NCI-H774 (cell line): ENCODE results near the gene KCNJ4.

Source experiments
- DNase-seq: peaks from one replicate; lab custom pipeline; 2025; lab: John Stamatoyannopoulos, UW

Gene KCNJ4

DNA sequence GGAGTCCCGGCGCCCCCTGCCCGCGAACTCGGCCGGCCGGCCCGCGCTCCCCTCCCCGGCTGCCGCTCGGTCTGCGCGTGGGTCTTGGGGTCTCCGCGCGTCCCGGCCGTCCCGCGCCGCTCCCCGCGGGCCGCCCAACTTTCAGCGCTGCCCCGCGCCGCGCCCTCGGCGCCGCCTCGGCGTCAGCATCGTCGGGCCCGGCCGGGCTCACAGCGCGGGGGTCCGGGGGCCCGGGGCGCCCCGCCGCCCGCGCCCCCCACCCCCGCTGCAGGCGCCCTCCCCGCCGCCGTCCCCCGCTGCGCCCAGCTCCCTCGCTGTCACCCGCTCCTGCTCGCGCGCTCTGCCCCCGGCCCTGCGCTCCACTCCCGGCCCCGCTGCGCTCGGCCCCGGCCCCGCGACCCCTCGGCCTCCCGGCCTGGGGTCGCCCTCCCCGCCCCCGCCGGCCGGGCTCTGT lies at the start of gene KCNJ4:
KCNJ4 (minus strand) TSS at position 124 of the 454 bp plus-strand sequence. CDS start 27,067 bp downstream, outside the sequence.
- no peak for DNase-seq

DNA sequence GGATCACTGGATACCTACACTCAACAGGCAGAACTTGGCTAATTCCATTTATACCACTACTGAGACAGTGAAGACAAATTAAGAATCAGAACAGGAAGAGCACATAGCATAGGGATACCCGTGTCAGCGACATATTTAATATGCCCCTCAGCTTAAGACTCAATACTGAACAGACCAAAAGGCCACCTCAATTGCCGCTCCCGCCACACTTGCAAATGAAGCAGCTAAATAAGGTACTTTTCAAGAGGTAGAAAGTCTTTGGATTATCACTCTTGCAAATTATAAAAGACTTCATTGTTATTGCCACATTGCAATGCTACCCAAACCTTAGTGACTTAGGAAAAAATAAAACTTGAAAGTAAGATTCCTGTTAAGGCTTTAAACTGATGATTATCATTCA lies 48.0 kb upstream of the KCNJ4 start:
- no peak for DNase-seq

DNA sequence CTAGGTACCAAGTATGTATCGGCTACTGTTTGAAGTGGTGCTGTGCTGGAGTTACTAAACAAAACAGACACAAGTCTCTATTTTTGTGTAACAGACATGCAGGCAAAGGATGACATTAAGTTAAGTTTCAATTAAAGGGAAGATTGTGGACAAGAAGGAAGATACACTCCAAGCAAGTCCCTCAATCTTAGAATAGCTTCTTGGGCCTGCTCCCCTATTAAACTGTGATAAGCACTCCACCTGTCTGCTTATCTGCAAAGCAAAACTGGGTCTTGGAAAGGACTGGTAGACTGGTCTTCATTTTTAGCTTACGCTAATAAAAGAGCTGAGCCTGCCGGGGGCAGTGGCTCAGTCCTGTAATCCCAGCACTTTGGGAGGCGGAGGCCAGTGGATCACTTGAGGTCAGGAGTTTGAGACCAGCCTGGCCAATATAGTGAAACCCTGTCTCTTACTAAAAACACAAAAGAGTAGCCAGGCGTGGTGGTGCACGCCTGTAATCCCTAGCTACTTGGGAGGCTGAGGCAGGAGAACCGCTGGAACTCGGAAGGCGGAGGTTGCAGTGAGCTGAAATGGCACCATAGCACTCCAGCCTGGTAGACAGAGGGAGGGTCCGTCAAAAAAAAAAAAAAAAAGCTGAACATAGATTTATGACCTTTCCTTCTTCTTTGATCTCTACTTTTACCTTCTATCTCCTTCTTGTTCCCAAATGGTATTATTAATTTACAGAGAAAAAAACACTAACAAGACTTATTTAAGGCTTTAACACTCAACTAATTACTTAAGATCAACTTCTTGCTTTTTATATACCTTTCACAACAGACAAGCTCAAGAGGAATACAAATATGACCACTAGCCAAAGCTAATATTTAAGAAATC lies 47.0 kb upstream of the KCNJ4 start:
- no peak for DNase-seq

DNA sequence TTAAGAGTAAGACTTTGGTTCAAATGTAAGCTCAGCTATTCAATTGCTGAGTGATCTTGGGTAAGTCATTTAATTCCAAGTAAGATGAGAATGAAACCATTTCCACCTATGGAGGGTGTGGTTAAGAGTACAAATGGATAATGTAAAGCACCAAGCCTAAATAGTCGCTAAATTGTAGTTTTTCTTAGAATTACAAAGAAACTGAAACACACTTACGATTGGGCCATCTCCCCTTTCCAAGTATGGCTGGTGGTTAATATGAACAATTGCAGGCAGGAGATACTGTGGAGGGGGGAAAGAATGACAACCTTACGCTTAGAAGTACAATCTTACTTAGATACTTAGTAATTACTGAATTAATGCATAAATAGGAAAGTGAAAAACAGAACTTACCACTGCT lies 42.9 kb upstream of the KCNJ4 start:
- DNase-seq = no peak

DNA sequence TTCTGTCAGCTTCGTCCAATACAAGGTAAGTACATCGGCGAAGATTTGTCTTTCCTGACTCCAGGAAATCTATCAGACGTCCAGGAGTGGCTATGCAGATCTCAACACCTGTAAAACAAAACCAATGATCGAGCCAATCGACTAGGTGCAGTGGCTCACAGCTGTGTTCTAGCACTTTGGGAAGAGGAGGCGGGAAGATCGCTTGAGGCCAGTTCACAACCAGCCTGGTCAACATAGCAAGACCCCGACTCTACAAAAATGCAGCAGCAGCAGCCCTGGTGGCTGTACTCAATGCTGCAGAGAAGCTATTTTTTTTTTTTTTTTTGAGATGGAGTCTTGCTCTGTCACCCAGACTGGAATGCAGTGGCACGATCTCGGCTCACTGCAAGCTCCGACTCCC lies 39.9 kb upstream of the KCNJ4 start:
- DNase-seq = no peak

DNA sequence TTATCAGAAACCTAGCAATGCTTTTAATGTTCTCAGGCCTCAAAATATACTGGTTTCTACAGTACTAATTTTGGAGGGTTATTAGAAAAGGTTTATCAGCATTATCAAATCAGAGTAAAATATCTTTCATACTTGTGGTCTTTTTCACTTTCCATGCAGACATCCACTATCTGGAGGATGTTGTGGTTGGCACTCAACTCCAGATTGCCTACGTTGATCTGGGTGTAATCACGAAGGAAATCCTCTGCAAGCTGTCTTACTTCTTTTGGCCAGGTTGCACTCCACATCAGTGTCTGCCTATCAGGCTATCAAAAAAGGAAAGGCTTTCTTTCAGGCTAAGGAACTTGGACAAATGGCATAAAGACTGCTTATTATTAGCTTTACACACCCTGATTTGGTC lies 39.5 kb upstream of the KCNJ4 start:
- no peak for DNase-seq

DNA sequence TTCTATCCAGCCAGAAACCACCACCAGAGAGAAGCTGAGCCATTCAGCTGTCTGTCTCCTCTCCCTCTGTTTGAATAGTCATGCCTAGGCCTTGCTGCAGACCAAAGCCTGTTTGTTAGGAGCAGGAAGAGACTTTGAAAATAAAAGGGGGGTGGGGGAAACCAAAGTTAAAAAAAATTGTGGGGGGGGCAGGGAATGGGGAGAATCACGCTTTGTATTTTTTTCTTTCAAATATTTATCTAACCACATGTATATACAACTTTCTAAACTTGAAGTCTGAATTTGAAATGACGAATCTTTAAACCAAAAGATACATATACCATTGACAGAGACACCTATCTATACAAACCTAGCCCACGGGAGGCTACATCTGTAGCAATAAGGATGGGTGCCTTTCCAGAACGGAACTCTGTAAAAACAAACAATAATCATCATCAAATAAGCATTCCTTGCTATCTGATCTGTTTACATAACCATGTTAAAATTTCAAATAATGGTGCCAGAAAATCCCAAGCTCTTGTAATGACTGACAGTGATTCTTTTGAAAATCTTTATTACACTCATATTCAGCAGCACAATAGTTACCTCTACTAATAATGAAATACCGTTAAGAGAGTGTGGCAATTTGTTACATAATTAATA lies 36.8 kb upstream of the KCNJ4 start:
- no peak for DNase-seq

DNA sequence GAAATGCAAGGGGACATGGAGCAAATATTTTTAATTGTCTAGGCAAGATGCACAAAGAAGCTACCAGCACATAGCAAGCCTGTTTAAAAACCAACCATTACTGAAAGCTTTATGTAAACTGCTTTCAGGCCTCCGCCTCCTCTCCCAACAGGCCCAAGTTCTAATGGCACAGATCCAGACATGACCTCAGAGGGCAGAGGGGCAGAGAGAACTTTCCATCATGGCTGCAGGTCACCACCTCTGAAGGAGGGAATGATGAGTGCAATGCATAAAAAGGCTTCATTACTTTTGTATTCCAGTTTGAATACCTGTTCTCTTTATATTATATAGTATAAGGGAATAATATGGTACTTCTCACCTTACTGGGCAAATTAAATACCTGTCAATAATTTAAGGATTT lies 35.9 kb upstream of the KCNJ4 start:
- DNase-seq = no peak

DNA sequence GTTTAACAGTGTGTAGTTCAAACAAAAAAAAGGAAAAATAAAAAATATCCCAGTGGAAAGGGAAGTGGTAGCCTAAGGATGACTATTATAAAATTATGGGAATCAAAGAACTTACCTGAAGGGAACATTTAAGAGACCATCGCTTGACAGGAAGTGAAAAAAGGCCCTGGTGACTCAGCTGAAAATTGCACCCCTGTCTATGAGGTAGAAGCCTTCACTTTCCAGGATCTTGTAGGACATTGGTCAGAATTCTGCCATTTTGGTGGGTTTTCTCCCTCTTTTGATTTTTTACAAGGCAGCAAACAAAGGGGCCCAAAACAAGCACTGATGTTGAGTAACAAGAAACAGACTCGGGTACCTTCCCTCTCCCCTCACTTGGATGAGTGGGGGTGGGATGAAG lies 35.5 kb upstream of the KCNJ4 start:
- DNase-seq = no peak

DNA sequence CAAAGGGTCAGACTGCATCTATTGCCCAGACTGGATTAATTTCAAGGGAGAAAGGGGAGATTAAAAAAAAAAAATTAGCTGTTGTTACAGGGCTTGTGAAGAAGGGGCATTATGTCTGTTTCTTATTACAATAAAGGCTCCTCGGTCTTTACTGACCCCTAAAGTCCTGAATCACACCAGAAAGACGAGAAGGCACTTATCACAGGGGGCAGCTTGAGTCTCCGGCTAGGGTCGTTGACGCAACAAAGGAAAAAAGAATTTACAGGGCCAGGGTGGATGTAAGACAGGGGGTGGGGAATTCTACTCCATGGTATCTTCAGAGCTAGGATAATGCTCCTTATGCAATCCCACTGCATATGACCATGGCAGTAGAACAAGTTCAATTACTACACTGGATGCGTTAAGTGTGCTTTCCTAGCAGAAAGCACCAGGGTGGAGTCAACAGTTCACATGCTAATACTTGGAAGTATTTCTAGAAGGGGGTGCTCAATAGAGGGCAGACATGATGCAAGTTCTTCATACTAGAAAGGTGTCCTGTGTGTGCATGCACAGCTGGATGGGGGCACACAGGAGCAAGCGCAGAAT lies 34.7 kb upstream of the KCNJ4 start:
- DNase-seq = no peak

DNA sequence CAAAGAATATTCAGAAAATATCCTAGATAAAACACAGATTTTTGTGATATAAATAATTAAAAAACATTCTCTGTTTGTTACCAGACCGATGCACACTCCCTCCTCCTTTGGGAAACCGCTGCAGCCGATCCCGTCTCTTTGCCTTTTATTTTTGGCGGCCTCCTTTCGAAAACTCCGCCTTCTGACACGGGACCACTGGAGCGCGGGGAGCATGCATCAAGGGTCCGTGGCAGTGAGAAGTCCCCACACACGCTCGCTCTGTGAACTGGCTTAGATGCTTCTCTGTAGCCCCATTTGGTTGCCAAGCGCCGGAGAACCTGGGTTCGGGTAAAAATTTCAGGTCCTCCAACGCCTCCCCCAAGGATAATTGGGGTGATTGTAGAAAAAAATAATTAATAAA lies 34.1 kb upstream of the KCNJ4 start:
- no peak for DNase-seq

DNA sequence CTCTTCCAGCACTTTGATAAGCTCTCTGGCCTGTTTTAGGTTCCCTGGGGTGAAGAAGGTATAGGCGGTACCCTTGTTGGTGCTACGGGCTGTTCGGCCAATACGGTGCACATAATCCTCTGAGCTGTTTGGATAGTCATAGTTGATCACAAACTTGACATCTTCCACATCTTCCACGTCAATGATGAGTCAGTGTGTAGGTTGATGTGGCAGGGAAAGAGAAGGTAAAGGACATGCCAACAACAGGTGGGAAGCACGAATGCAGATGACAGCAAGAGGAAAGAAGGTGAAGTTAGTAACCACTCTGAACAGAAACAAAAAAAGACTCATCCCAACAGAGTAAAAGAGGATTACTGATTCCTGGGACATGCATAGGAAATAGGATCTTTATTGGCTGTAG lies 32.9 kb upstream of the KCNJ4 start:
- no peak for DNase-seq

DNA sequence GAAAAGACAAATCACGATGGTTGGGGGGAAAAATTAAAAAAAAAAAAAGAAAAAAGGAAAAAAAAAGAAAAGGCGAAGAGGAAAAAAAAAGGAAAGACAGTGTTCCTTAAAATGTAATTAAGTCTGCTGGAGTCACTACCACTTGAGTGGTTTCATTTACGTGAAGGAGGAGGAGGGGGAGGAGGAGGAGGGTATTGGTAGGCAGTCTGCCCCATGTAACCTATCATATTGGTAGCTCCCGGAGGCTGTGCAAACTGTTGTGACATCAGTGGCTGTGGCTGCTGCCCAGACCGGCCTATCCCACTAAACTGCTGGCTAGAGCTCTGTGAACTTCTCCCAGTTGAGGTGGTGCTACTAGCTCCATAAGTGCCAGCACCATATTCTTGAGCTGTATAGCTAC lies 30.8 kb upstream of the KCNJ4 start:
- DNase-seq = no peak

DNA sequence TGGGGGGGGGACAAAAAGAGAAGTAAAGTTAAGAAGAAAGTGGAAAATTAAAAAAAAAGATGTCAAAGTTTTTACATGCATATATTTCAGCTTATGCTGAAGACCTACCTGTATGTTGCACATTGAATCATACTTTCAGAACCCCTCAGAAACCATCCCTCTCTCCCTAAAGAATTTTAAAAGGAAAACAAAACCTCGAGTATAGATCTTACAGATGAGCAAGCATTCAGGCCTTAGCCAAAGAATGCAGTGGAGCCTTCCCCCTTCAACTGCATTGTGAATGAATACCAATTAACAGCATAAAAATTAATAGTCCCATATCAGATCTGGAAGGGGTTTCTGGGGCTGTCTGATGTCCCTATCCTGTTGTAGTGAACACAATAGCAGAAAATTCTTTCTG lies 29.2 kb upstream of the KCNJ4 start:
- no peak for DNase-seq

DNA sequence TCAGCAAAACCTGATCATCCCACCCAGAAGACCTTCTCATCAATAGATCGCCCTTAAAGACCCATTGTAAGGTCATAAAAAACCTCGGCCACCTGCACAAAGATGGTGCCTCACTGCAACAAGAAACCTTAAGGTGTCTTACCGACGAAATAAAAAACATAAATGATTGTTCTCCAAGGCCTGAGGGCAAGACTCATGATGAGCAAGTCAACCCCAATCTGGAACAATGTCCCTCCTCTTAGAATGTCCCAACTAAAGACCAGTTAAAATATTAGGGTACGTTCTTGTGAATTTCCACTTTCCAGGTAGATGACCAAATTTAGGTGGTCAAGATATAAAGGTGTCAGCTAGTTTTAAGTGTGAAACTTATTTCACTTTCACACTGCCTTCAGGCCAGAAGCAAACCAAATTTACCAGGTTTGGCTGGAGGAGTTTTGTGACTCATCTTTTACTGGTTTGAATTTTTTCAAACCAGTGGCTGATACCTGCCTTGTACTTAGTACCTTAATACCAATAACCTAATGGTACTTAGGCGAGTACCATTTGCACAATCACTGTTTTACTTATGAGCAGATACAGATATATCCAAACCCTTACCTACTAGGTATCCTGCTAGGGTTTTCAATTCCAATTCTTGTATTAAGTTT lies 27.8 kb upstream of the KCNJ4 start:
- DNase-seq = no peak

DNA sequence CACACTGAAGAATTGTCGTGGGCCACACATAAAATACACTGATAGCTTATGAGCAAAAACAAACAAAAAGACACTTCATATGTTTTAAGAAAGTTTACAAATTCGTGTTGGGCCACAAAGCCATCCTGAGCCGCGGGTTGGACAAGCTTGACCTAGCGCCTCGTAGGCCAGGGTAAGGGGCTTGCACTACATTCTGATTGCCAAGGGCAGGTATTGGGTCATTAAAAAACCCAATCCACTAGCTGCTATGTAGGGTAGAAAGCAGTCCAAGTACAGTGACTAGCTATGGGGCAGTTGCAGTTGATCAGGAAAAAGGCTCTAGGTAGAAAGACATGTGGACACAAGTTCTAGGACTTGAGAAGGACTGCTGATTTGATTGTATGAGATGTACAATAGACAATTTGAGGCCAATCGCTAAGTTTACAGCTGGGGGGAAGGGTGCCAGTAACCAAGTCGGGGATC lies 26.9 kb upstream of the KCNJ4 start:
- DNase-seq = no peak

DNA sequence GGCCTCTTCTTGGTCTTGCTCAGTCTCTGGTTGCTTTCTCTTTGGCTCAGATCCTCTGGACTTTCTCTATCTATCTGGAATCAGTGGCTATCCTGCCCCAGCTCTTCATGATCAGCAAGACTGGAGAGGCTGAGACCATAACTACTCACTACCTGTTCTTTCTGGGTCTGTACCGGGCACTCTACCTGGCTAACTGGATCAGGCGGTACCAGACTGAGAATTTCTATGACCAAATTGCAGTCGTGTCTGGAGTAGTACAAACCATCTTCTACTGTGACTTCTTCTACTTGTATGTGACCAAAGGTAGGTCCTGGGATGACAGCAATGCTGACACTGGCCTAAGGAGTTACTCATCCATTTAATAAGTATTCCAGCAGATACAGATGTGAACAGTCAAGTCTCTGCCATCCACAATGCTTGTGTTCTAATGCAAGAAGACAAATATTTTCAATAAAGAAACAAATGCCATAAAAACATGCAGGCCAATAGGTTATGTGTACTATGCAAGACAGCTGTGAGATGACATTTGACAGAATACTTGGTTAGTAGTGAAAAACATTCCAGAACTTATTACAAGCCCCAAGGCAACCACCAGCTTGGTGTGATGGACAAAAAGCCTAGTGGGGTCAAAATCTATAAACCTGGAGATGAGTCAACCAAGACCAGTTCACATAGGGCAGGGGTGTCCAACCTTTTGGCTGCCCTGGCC lies 26.3 kb upstream of the KCNJ4 start:
- DNase-seq = no peak

DNA sequence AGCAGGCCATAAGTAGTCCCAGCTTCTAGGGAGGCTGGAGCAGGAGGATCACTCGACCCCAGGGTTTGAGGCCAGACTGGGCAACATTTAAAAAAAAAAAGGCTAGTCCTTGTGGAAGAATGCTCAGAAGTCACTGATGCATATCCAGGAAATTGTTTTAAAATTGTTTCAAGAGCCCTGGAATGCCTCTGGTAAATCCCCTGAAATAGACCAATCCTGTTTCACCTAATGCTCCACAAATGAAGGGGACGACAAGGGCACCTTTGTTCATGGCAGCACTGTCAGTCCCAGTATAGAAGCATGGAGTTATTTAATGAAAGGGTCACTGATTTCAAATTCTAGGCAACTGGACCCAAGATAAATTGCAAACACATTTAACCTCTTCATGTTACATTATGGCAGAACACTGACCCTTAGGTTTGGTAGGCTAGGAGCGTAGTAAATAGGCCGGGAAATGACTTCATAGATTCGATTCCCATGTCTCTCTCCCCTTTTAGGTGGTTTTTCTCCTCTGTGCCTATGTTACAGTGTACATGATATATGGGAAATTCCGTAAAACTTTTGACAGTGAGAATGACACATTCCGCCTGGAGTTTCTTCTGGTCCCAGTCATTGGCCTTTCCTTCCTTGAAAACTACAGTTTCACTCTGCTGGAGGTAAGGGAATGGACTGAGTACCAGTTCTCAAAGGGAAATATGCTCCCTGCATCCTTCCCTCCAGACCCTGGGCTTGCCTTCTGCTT lies 24.3 kb upstream of the KCNJ4 start:
- no peak for DNase-seq

DNA sequence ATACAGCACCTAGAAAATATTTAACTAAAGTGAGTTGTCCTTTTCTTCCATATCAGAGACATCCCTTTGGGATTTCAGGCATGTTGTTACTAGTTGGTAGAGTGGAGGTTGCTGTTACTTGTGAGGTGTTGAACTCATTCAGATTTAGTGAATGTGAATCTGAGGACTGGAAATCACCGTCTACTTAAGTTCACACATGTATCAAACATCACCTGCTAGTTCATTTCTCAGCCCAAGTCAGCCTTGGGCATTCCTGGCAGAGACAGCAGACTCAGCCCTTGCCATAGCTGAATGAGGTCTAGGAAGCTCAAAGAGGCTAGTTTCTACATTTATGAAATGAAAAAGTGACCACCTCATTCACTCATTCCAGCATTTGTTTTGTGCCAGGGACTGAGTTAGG lies 22.6 kb upstream of the KCNJ4 start:
- DNase-seq = no peak

DNA sequence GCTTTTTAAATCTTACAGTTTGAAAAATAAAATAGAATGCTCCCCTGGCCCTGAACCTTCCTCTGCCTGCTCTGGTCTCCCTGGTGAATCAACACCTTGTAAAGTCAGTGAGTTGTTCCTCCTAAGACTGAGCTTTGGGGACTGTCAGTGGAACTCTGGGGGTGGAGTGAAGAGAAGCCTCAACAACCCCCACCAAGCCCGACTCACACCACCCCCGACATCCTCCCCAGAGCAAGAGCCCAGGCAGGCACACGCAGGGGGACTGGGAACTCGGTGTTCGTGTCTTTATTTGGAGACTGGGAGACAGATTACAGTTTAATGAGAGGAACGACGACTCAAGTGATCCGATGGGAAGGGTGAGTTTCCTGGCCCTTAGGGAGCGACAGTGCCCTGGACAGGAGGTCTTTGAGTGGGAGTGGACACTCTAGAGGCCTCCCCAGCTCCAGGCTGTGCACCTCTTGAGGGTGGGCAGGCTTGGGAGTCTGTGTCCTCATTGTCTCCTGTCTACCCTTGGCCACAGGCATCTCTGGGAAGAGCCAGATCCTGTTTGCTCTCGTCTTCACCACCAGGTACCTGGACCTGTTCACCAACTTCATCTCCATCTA lies 19.1 kb upstream of the KCNJ4 start:
- DNase-seq = no peak

DNA sequence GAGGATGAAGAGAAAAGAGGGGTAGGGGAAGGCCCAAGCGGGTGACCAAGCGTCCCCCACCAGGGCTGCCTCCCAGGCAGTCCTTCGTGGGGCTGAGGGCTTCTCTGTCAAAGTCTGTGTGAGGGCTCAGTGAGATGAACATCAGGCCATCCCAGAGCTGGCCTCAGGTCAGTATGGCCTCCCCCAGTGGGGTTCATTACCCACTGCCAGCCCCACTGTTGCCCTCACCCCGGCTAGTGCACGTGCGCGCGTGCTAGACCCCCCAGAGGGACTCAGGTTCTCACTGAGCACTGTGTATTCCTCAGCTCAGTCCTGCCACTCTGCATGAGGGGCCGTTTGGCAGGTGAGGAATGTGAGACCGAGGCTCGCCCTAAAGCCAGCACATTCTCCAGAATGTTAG lies 16.2 kb upstream of the KCNJ4 start:
- DNase-seq = no peak
